GM12872 (cell line): ENCODE results near the gene COL4A2.

ENCODE experiments used
- TF ChIP-seq, protein P1 (sequence below): IDR thresholded peaks from 3 replicates; pipeline ENCODE4 v1.5.1; 2011; ENCODE audit warnings: low read depth, mild to moderate bottlenecking, low read length, moderate library complexity; ENCODE audit not compliant: insufficient read depth

The COL4A2 gene

DNA sequence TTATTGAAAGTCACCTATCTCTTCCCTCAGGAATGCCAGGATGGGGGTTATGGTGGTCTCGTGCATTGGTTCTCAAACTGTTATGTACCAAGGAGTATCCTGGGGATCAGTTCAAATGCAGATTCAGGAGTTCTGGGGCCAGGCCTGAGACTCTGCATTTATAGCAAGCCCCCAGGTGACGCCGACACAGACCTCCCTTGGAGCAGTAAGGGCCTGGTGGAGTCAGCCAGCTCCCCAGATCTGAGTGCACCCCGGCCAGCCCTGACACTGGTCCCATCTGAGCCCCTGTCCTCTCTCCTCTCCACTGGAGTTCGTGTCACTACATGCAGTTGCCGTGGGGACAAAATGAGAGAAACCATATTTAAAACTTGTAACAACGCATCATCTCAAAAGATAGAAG is 112.9 kb downstream of the COL4A2 start:
- TF ChIP-seq, protein P1, sequence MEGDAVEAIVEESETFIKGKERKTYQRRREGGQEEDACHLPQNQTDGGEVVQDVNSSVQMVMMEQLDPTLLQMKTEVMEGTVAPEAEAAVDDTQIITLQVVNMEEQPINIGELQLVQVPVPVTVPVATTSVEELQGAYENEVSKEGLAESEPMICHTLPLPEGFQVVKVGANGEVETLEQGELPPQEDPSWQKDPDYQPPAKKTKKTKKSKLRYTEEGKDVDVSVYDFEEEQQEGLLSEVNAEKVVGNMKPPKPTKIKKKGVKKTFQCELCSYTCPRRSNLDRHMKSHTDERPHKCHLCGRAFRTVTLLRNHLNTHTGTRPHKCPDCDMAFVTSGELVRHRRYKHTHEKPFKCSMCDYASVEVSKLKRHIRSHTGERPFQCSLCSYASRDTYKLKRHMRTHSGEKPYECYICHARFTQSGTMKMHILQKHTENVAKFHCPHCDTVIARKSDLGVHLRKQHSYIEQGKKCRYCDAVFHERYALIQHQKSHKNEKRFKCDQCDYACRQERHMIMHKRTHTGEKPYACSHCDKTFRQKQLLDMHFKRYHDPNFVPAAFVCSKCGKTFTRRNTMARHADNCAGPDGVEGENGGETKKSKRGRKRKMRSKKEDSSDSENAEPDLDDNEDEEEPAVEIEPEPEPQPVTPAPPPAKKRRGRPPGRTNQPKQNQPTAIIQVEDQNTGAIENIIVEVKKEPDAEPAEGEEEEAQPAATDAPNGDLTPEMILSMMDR = no peak

DNA sequence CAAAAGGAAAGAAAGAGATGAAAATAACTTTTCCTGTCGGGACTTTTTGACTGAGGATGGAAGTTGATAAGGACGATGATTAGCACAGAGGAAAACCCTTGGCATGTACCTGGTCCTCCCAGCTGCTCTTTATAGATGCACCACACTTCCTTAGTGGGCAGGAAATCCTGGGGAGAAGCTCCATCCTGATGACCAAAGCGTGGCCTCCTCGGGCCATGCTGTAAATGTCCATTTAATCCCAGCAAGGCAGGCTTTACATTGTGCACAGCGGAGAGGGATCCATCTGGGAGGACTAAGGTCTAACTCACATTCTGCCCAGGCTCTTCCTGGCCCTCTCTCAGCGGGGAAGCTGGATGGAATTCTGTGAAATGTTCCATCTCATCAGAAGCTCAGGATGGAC is 113.5 kb downstream of the COL4A2 start:
- TF ChIP-seq, protein P1 = no peak

DNA sequence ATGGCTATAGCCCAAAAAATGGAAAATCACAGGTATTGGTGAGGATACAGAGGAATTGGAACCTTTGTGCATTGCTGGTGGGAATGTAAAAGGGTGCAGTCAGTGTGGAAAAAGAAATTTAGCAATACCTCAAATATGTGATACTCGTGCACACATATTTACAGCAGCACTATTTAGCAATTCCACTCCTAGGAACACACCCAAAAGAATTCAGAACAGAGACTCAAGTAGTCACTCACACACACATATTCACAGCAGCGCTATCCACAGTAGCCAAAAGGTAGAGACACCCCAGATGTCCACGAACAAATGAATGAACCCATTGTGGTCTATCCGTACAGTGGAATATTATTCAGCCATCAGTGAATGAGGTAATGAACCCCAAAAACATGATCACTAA is 114.0 kb downstream of the COL4A2 start:
- TF ChIP-seq, protein P1 = no peak

DNA sequence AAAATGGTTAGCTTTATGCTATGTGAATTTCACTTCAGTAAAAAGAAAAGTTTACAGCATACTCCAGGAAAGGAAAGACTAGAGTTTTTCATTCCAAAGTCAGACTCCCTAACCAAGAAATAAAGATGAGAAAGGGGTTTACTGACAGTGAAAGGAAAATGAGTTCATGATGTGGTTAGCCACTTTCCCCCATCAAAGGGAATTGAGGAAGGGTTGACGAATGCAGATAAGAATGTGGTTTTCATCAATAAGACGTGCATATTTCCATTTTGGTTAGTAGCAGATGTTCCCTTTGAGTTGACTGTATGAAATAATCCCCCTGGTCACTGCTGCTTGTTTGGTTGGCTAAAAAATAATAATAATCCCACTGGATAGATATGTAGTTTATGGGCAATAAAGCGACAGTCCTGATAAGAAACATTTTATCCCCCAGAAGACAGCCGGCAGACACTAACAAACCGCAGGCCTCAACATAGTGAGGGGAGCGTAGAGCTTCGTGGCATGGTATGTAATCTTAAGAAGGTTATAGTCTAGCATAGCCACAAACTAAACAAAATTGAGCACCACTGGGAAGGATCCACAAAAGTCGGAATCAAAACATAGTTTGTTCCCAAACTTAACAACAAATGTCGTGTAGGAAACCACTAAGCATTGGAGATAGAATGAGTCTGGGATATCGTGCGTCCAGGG is 114.8 kb downstream of the COL4A2 start:
- TF ChIP-seq, protein P1 = no peak

DNA sequence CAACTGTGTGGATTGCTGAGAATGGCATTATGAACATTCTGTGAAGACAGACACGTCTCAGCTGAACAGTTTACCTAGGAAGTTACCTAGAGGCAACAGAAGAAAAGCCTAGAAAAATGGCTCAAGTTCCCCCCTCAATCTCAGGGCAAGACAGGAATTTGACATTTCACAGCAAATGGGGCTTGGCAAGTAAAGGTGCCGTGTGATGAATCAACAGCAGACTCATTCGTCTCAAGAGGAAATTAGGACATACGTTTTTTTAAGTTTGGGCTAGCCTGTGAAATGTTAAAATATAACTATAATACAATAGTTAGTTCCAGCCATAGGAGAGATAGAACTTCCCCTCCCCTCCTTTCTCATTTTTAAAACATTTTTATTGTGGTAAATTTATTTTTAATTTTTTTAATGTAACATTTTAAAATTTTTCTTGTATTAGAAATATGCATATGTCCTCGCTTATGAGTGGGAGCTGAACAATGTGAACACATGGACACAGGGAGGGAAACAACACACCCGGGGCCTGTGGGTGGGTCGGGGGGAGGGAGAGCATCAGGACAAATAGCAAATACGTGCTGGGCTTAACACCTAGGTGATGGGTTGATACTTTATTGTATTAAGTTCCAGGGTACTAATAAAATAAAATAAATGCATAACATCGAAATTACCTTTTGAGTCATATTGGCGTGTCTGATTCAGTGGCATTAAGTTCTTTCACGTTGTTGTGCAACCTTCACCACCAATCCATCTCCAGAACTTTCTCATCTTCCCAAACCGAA is 116.0 kb downstream of the COL4A2 start:
- TF ChIP-seq, protein P1 = no peak

DNA sequence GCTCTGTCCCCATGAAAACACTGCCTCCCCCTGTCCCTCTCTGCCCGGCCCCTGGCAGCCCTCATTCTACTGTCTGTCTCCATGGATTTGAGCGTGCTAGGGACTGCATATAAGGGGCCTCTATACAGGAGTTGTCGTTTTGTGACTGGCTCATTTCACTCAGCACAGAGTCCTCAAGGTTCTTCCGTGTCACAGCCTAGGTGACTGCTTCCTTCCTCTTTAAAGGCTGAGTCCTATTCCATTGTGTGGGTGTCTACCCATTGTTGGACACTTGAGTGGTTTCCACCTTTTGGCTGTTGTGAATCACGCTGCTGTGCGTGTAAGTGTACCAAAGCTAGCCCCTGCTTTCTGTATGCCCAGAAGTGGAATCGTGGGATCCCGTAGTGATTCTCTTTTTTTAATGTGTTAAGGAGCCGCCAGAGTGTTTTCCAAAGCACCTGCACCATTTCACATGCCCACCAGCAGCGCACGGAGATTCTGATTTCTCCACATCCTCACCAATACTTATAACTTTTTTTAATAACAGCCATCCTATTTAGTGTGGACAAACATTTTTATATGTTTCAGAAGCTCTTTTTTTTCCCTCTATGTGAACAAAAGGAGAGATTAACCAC is 116.7 kb downstream of the COL4A2 start:
- TF ChIP-seq, protein P1 = no peak
